HepG2 (cell line): ENCODE measurements around the gene KCNK7. TPM values are rescaled to one million over a fixed set of nuclear protein-coding genes. Genes with fewer than 3 reads are reported as not detected.
A peak's percentile ranks its signal among the peaks of the same experiment; 100 is the strongest.

Experiments
- ARHGAP35 ChIP-seq: sonication (generic); formaldehyde crosslinking; IDR thresholded peaks from 2 replicates; pipeline ENCODE4 v1.9.0; 2022; ENCODE audit warnings: mild to moderate bottlenecking, inconsistent platforms, moderate library complexity, missing genetic modification reagents, borderline replicate concordance
- ATF2 ChIP-seq: sonication (generic); formaldehyde crosslinking; IDR thresholded peaks from 2 replicates; pipeline ENCODE4 v1.4.0; 2020; ENCODE audit warnings: missing genetic modification reagents
- DRAP1 ChIP-seq: IDR thresholded peaks from 2 replicates; pipeline ENCODE4 v1.6.1; 2016; ENCODE audit warnings: missing genetic modification reagents, missing compliant biosample characterization
- ELF1 ChIP-seq: sonication (generic); formaldehyde crosslinking; IDR thresholded peaks from 2 replicates; pipeline ENCODE4 v1.4.0; 2020; ENCODE audit warnings: missing genetic modification reagents
- IKZF5 ChIP-seq: IDR thresholded peaks from 2 replicates; pipeline ENCODE4 v1.6.1; 2018; ENCODE audit warnings: missing genetic modification reagents, mild to moderate bottlenecking, missing compliant biosample characterization
- KDM6A ChIP-seq: IDR thresholded peaks from 2 replicates; pipeline ENCODE4 v1.6.1; 2016; ENCODE audit warnings: low read depth
- ZBTB4 ChIP-seq: sonication (generic); formaldehyde crosslinking; IDR thresholded peaks from 2 replicates; pipeline ENCODE4 v1.4.0; 2020; ENCODE audit warnings: missing genetic modification reagents, mild to moderate bottlenecking, borderline replicate concordance
- ZBTB7B ChIP-seq: sonication (generic); formaldehyde crosslinking; IDR thresholded peaks from 2 replicates; pipeline ENCODE4 v1.4.0; 2020; ENCODE audit warnings: missing genetic modification reagents
- ZNF234 ChIP-seq: sonication (generic); formaldehyde crosslinking; conservative IDR thresholded peaks from 2 replicates; pipeline ENCODE4 v1.5.1; 2020; ENCODE audit warnings: mild to moderate bottlenecking, missing genetic modification reagents
- ZNF282 ChIP-seq: fragments of 450-650 bp; IDR thresholded peaks from 2 replicates; pipeline ENCODE4 v1.6.1; 2018; ENCODE audit not compliant: partially characterized antibody
- ZNF503 ChIP-seq: sonication (generic); formaldehyde crosslinking; IDR thresholded peaks from 2 replicates; pipeline ENCODE4 v1.4.0; 2020; ENCODE audit warnings: missing genetic modification reagents
- ZNF510 ChIP-seq: sonication (generic); formaldehyde crosslinking; IDR thresholded peaks from 2 replicates; pipeline ENCODE4 v1.4.0; 2020; ENCODE audit warnings: low read depth, mild to moderate bottlenecking, missing genetic modification reagents
- ZNF687 ChIP-seq: sonication (generic); formaldehyde crosslinking; IDR thresholded peaks from 2 replicates; pipeline ENCODE4 v1.5.1; 2020; ENCODE audit warnings: mild to moderate bottlenecking, missing genetic modification reagents, moderate library complexity
- ZNF773 ChIP-seq: sonication (generic); formaldehyde crosslinking; IDR thresholded peaks from 2 replicates; pipeline ENCODE4 v1.4.0; 2020; ENCODE audit warnings: missing genetic modification reagents, borderline replicate concordance
- polyA plus RNA-seq, 8 experiments: library from polyadenylated mRNA; depleted of rRNA in 3 of 8; stranded (reverse) in 7 of 8; unstranded in 1 of 8; fragments of >200 nt; fragmentation: Illumina TruSeq in 4 of 8; extraction: Trizol in 4 of 8; gene quantifications; 2 replicates each; pipeline versions ENCODE4 v1.2.1 to v1.2.3, GENCODE V29; 2011 to 2016; ENCODE audit warnings: low read depth in 4 of 8, missing spikeins in 1 of 8, mixed read lengths in 1 of 8; ENCODE audit not compliant: insufficient read depth in 1 of 8
- total RNA-seq, 5 experiments: library from RNA; depleted of rRNA; stranded (reverse); fragments of >200 nt; fragmentation: Illumina TruSeq; extraction: Trizol; gene quantifications; 2 replicates each; pipeline ENCODE4 v1.2.3, GENCODE V29; 2016; ENCODE audit warnings: low read depth in 1 of 5

The KCNK7 gene
- total and polyA plus RNA-seq, 2 of the 13 experiments (the other 11 are each of a cell fraction or from before 2014, with no cell fraction given), result 0.11 TPM; not detected in 1

GRCh38 chr11:65615229-65615949 is 19.8 kb upstream of the KCNK7 start, which contains the start of gene PCNX3 (continued):
- peak; percentile 55; the same call in 1 of the 2 replicates for TF ChIP-seq ZNF687 (CRISPR knock-in tag)
- peak; percentile 83 for TF ChIP-seq DRAP1
- peak; percentile 68; the same call in 1 of the 2 replicates for TF ChIP-seq ATF2 (CRISPR knock-in tag)
- TF ChIP-seq ZNF773 (CRISPR knock-in tag), result no peak
- no peak for TF ChIP-seq ZBTB4 (CRISPR knock-in tag)
- peak; percentile 56 for TF ChIP-seq IKZF5 (CRISPR knock-in tag)
- no peak for TF ChIP-seq ZNF510 (CRISPR knock-in tag)
- peak; percentile 88 for TF ChIP-seq ELF1 (CRISPR knock-in tag)
- TF ChIP-seq ZNF503 (CRISPR knock-in tag), result no peak
- TF ChIP-seq ARHGAP35 (CRISPR knock-in tag), result no peak
- TF ChIP-seq ZBTB7B, result no peak
- no peak for TF ChIP-seq ZNF282
- no peak for TF ChIP-seq ZNF234
- TF ChIP-seq KDM6A (CRISPR knock-in tag), result no peak
